ENCODE data around the gene VPS51.

The VPS51 gene

DNA sequence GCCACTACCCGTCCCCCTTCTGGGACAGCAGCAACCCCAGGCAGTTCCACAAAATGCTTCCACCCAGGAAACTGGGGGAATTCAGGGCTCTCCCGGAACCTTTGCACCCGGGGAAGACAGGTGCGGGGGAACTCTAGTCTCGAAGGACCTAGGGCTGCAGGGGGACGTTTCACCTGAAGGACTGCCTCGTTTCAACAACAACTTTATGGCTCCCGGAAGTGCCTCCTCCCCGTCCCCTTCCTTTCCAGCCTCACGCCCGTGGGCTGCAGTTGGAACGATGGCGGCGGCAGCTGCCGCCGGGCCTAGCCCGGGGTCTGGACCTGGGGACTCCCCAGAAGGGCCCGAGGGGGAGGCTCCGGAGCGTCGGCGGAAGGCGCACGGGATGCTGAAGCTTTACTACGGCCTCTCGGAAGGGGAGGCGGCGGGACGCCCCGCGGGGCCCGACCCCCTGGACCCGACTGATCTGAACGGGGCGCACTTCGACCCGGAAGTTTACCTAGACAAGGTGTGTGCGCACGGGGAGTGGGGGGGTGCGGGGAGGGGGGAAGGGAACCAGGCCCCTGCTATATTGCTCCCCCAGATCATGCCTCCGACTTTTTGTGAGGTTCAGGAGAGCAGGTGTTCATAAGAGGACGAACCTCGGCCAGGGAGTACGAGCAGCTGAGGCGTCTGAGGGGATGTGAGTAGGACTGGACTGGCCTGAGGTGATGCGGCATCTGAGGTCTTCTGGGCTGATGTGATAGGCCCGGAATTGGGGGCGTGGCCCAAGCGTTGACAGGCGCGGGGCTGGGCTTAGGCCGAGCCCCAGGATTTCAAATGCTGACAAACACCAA, at the start of gene VPS51:
Gene VPS51 (plus strand): TSS at position 241 of the 833 bp plus-strand sequence. CDS start 37 bp downstream, at position 278.
- peak; percentile 91 for DNase-seq

DNA sequence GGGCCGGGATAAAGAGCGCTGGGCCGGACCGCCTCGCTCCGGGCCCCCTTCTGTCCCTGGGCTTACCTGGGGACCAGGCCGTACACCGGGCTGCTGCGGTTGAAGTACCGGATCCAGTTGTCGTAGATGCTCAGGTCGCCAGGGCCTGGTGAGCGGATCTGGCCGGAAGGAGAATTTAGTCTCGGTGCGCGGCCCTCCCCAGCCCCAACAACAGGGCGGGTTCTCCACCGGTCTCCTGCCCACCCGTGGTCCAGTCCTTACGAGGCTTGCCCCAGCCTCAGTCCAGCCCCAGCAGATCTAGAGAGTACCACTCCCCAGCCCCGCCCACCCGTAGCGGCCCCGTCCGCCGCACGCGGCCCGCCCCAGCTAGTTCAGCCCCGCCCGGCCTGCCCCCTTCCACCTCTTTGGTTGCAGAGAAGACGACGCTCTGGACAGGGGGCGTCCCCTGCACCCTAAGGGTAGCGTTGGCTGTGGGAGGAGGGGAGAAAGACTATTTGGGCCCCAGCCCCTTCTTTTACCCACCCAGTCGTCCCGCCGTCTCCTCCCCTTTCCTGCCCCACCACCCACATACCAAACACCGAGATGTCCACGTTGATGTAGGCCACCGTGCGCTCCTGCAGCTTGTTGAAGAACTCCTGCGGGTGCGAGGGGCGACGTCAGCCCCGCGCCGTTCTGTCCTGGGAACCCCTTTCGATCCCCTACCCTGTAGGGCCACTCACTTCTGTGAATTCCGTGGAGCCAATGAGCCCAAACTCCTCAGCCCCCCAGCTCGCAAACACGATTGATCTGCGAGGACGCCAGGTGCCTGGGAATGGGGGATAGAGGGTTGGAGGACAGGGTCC, 48.2 kb upstream of the VPS51 start:
- no peak for DNase-seq

DNA sequence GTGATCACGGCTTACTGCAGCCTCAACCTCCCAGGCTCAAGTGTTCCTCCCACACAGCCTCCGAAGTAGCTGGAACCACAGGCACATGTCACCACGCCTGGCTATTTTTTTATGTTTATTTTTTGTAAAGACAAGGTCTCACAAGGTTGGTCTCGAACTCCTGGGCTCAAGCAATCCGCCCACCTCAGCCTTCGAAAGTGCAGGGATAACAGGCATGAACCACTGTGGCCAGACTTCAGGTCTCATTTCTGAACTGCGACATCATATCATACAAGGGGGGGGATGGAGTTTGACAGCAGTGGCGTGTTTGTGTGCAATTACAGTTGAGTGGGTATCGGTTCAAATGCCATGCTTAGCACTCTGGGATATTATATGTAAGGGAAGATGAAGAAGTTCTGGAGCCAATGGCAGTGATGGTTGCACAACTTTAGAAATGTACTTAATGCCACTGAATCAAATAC, 44.6 kb upstream of the VPS51 start:
- no peak for DNase-seq

DNA sequence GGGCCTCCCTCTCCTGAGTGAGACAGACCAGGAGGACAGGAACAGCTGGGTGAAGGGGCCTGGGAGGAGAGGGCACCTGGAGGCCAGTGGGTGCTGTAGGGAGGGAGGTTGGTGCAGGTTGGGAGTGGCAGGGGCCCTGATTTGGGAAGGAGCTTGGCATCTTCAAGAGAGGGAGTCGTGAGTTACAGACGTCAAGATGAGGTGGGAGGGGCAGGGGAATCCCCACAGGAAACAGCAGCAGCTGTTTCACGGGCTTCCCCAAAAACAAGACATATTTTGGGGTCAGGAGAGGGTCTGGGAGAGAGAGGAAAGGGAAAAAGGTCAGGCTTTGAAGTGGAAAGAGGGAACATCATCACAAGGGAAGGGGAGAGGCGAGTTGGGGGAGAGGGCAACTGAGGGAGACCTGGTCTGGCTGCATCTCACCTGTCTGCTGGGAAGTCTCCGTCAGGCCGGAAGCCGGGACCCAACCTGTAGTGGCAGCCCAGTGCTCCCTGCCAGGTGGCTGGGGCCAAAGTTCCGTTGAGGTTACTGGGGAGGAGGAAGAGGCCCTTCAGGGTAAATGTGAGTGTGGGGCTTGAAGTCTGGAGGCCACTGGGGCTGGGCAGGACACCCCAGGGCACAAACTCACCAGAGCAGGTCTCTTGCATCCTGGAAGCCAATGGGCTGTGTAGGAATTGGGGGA, 42.0 kb upstream of the VPS51 start:
- DNase-seq, result no peak

DNA sequence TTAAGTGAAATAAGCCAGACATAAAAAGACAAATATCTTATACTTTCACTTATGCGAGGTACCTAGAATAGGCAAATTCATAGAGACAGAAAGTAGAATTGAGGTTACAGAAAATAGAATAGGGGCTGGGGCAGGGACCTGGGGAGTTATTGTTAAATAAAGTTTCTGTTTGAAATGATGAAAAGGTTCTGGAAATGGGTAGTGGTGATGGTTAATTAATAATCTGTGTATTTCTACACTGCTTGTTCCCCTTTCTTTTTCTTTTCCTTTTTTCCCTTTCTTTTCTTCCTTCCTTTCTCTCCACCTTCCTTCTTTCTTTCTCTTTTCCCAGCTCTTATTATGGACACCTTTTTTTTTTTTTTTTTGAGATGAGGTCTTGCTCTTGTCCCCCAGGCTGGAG, 40.5 kb upstream of the VPS51 start:
- no peak for DNase-seq

DNA sequence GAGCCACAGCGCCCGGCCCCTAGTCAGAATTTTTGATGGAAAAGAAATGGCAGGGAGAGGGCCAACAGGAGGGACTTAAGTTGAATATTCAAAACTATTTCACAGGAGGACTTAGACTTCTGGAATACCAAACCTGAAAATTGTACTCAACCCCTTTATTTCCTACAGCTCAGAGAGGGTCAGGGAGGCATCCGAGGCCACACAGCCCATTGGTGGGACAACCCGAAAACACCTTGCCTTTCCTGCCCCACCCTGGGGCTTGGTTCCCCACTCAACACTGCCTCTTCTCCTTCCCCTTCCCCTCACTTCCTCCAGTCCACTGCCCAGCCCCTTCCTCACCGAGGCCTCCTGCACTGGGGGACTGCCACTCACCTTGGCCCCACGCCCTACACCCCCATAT, 39.0 kb upstream of the VPS51 start:
- DNase-seq, result no peak

DNA sequence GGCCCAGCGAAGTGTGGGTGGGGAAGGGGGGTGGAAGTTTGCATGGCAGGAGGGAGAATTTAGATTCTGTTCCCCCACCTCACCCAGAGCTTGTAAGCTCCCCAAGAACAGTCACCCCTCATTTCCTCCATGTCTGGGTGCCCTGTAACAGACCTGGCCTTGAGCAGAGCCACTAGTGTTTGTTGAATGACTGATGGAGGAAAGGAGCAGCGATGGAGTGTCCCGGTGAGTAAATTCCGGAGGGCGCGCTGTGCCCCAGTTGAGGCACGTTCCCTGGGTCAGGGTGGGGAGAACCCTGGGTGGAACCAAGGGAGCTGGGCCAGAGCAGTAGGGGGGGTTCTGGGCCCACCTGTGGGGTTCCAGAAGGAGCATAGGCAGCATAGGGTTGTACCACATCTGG, 38.5 kb upstream of the VPS51 start:
- DNase-seq, result no peak

DNA sequence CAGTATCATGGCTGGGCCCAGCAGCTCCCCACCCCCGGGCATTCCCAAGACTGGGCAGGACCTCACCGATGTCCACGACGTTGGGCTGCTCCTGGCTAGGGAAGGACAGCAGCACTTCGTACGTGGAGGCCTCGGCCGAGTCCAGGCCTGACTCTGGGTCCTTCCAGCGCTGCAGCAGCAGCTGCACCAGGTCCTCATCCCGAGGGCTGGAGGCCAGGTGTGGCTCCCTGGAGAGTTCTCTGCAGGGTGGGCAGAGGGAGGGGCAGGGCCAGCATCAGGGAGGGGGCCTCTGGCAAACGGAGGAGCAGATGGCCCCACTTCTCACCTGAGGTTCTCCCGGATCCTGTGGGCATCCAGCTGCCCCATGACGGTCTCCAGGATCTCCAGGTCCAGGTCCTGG, 38.0 kb upstream of the VPS51 start:
- no peak for DNase-seq

DNA sequence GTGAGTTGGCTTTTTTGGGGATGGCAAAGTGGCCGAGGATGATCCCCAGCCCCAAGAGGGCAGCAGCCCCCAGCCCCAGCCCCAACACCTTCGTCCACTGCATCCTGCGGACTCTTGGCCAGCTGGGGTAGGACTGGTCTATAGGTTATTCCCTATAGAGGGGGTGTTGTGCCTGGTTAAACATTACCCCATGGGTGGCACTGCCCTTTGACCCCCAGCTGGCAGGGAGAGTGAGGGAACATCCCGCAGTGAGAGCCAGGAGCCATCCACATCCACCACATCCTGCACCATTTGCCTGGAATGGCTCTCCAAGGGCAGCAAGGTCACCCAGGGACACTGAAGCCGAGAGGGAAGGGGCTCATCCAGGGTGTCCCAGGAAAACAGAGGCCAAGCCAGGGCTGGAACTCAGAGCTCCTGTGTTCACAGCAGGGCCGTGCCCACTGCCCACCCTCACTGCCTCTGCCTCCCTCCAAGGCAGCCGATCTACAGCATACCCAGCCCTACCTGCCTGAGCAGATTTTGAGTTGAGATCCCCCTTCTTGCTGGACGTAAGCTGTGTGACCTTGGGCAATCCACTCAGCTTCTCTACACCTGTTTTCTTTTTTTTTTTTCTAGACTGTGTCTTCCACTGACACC, 37.5 kb upstream of the VPS51 start, which contains the start of gene NAALADL1:
Gene NAALADL1 (minus strand): TSS at position 135 of the 636 bp plus-strand sequence. CDS start 32 bp downstream, at position 103.
- DNase-seq, result no peak

DNA sequence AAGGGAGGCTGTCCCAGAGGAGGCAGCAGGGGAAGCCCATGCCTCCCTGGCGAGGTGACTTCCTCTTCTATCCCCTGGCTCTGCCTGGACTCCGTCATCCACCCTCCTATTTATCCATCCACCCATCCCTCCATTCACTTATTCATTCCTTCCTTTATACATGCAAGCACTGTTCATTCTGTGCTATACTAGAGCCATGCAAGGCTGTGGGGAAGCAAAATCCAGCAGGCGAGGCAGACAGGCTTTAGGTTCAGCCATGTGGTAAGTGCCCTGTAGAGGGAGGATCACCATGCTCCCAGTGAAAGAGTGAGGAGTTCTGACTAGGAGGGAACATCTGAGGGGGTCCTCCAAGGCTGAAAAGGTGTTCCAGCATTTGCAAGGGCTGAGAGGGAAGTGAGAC, 36.5 kb upstream of the VPS51 start:
- no peak for DNase-seq

DNA sequence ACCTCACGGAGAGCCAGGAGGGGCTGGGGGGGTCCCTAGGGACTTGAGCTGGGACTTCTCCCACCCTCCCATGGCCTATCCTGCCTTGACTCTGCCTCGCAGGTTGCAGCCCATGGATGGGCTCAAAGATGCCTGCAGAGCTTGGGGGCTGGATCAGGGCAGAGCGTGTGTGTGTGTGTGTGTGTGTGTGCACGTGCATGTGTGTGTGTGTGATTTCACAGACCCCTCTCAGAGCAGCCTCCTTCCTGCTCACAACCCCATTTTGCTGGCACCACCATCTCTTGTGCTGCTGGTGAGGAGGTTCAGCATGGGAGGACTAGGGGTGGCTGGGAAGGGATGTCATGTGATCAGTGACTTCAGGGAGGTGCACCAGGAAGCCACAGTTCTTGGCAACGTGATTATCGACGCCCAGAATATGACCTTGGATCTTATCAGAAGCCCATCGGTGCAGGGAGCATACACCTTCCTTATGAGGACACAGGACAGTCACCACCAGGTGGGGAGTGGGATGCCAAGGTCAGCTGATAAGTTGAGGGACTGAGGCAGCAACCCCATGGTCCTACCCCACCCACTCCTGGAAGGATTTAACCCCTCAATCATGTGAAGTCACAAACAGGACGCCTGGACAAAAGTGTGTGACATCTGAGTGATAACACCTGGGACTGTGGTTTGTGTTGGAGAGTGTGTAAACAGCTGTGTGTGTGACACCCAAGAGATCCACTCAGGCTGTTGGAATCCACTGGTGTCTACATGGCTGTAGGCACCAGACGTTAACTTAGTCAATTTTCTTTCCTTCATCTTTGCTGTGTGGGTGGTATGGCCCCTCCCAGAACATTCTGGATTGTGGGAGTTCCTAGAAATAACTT, 35.8 kb upstream of the VPS51 start:
- no peak for DNase-seq

DNA sequence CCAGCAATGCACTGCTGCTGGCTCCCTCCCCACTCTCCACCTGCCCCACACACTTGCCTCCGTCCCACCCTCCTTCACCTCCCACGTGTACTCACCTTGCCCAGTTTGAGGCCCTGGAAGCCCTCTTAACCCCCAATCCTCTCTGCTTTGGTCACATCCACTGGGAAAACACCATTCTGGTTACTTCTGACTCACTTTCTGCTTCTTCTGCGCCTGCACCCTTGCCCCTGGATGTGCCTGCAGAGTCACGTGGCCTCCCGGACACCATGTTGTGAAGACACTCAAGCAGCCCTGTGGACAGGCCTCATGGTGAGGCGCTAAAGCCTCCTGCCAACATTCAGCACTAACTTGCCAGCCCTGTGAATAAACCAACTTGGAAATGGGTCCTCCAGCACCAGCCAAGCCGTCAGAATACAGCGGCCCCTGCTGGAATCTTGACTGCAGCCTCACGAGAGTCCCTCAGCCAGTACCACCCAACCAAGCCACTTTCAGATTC, 35.1 kb upstream of the VPS51 start:
- DNase-seq, result no peak

DNA sequence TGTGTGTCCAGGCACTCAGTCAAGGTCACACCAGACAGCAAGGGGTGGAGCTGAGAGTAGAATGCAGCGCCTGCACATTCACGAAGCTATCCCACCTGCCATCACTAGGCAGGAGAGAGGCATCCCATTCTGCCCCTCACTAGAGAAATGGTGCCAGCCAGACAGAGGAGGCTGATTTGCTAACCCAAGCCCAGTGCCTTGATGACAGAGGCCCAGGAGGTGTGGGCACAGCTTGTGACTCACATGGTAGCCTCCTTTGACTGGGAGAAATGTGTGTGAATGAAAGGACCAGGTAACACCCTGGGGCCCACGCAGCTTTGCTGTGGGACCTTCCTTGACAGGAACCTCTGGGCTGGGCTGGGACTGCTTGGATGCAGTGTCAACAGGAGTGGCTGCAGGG, 32.5 kb upstream of the VPS51 start:
- DNase-seq, result no peak

DNA sequence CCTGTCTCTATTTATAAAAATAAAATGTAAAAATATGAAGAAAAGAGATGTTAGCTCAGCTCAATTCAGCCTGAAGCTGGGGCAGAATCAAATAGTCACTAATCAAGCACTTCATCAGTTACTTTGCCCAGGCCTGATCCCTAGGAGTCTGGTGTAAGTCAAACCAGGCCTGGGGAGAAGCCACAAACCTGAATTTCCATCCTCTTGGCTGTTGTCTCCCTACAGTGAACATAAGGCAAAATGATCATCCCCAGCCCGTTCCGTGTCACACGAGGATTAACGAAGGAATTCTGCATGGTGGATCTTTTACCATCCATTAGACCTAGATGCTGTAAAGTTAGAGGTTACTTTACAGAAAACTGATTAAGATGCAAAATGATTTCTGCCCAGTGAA, 31.2 kb upstream of the VPS51 start:
- DNase-seq, result no peak

DNA sequence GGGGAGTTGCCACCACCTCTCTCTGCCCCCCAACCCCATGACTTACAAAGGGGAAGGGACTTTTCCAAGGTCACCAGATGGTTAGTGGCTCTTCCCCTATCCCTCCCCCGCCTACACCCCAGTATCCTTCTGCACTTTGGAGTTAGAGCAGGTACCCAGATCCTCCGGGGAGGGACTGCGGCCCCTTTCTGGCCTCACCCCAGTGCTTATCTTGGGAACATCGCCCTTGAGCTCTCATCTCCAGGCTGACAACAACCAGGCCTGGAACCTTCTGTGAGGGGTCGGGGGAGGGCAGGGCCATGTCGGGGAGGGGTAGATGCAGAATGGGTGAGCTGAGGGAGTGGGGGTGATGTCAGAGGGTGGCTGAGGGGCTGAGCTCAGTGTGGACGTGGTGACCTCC, 30.2 kb upstream of the VPS51 start:
- DNase-seq, result no peak

DNA sequence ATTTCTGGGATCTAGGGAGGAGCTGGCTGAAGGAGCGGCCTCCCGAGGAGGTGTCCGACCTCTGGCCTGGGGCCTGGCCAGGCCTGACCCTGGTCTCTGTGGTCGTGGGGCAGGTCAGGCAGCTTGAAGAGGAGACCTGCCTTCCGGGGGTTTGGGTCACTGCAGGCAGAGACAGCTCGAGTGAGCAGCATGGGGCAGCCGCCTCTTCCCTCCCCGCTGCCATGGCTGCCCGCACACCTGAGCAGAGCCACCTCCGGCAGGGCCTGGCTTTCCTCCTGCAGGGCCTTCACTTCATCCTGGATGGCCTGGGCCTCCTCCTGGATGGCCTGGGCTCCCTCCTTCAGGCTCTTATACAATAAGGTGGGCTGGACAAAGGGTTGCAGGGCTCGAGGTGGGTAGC, 29.7 kb upstream of the VPS51 start:
- DNase-seq, result no peak

DNA sequence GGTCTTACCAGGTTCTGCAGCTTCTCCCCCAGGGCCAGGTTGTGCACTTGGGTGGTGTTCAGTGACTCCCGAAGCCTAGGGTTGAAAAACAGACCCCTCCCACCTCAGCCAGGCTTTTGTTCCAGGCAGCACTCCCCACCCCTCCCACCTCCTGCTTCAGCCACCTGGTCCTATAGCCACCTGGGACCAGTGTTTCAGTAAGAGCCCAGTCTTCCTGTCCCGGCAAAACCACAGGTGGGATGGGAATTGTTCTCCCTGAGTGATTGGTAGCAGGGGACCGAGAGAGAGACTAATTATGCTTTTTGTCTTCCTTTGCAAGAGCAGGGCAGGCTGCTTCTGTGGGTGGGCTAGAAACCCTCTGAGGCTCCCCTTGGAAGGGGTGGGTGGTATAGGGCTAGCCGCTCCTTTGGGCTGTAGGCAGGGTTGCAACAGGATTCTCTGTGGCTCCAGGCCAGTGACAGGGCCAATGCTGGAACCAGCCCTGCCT, 29.2 kb upstream of the VPS51 start:
- no peak for DNase-seq

DNA sequence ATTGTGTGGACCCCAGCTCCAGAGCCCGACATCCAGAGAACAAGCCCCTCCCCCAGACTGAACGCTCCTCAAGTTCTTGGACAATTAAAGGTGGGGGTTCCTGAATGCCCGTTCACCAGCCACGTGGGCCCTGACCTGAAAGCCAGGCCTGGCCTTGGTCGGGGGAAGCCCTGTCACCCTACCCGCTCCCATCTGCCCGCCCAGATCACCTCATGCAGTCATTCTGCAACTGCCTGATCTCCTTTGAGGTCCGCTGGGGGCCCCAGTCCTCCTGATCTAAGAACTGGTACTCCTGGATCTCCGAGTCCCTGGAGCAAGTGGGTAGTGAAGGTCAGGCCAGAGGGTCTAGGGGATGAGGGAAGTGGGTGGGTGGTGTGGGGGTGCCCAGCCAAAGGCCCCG, 28.6 kb upstream of the VPS51 start:
- DNase-seq, result no peak

DNA sequence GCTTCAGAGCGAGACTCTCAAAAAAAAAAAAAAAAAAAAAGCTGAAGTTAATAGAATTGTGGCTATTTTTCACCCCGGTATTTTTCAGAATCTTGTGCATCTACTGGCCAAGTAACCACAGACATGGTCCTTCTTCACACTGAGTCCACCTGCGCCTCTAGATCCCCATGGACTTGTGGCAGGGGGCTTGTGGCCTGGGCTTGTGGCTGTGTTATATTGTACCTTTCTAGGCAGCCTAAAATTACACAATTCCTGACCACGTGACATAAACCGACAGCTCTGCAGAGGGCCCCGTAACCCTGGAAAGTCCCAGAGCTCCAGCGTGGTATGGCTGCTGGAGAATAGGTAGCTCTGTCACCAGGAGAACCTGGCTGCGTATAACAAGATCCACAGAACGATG, 26.8 kb upstream of the VPS51 start:
- no peak for DNase-seq

DNA sequence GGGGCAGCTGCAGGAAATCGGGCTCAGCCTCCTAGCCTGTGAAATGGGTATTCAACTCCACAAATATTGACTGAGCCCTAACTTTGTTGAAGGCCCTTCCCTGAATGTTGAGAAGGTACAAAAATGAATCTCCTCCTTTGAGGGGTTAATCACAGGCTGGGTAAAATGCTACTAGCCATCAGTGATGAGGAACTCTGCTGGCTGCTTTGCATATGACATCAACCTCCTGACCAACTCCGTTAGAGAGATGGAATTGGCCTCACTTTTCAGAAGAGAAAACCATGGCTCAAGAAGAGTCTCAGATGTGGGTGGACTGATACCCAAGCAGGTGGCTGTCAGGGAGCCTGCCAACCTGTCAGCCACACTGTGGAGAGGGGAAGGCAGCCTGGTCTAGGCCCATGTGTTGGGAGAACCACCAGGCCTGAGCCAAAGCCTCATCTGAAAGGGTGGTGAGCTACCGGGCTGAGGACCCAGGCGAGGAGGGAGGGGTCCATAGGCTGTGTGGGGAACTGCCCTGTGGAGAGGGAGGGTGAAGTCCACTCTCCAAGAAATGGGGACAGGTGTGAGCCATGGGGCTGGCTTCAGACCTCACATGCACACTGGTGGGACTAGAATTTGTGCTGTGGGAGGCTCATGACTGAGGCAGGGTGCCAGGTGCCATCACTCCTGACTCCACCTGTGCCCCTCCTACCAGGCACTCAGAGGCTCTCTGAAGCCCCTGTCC, 23.9 kb upstream of the VPS51 start:
- no peak for DNase-seq

DNA sequence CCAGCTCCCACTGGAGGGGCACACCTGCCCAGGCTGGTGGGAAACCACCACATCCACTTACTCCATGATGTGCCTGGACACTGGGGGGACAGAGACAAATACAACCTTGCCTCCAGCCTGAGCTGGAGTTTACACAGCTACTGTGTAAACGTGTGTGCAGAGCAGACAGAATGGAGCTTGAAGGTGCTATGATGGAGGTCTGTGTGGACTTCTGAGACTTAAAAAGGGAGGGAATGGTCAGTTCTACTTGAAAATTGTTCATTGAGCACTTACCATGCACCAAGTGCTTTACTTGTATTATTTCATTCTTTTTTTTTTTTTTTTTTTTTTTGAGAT, 23.4 kb upstream of the VPS51 start:
- no peak for DNase-seq
